Skin epidermis (tissue), 12 donors: Measurements from ENCODE around the gene TXNRD1.

Experiments
- H3K27ac ChIP-seq, 21 experiments: fragments of 200-600 bp; sonication (generic) in 11 of 21; one replicate each; pipeline ENCODE4 v1.5.0; 2020; ENCODE audit warnings: mild to moderate bottlenecking in 3 of 21, inconsistent platforms in 2 of 21, moderate library complexity in 2 of 21
- H3K4me3 ChIP-seq, 7 experiments: fragments of 200-600 bp; sonication (generic) in 2 of 7; one replicate each; pipeline ENCODE4 v1.5.0; 2020; ENCODE audit warnings: inconsistent platforms in 2 of 7, mild to moderate bottlenecking in 2 of 7, moderate library complexity in 1 of 7

TXNRD1 gene

GRCh38 chr12:104354167-104354867 is 138.7 kb downstream of the TXNRD1 start:
- no peak overlapping the region for H3K4me3 ChIP-seq
- no peak overlapping the region for H3K27ac ChIP-seq

- no peak overlapping the region for H3K4me3 ChIP-seq
- no peak overlapping the region for H3K27ac ChIP-seq
Observed at GRCh38 chr12:104354868-104355570, 139.4 kb downstream of the TXNRD1 start.

- Histone ChIP-seq H3K4me3 (no peak overlapping the region), H3K27ac (no peak overlapping the region)
Observed at GRCh38 chr12:104355630-104356029, 140.1 kb downstream of the TXNRD1 start.

GRCh38 chr12:104356231-104357115 is 140.9 kb downstream of the TXNRD1 start:
- Histone ChIP-seq H3K27ac (no peak overlapping the region), H3K4me3 (no peak overlapping the region)

- Histone ChIP-seq H3K4me3 (no peak overlapping the region), H3K27ac (no peak overlapping the region)
Observed at GRCh38 chr12:104357421-104357952, 141.9 kb downstream of the TXNRD1 start.

GRCh38 chr12:104358353-104359003 is 142.9 kb downstream of the TXNRD1 start:
- Histone ChIP-seq H3K27ac (no peak overlapping the region), H3K4me3 (no peak overlapping the region)

- Histone ChIP-seq H3K27ac (no peak overlapping the region), H3K4me3 (no peak overlapping the region)
Observed at GRCh38 chr12:104359216-104359615, 143.6 kb downstream of the TXNRD1 start.

GRCh38 chr12:104360157-104360556 is 144.6 kb downstream of the TXNRD1 start:
- H3K27ac ChIP-seq, result no peak overlapping the region
- no peak overlapping the region for H3K4me3 ChIP-seq

GRCh38 chr12:104360983-104361707 is 145.6 kb downstream of the TXNRD1 start:
- H3K4me3 ChIP-seq, result no peak overlapping the region
- no peak overlapping the region for H3K27ac ChIP-seq

GRCh38 chr12:104365921-104366410 is 150.4 kb downstream of the TXNRD1 start:
- H3K4me3 ChIP-seq, result no peak overlapping the region
- H3K27ac ChIP-seq, result no peak overlapping the region

- H3K4me3 ChIP-seq, result no peak overlapping the region
- H3K27ac ChIP-seq, result no peak overlapping the region
Observed at GRCh38 chr12:104369708-104370107, 154.1 kb downstream of the TXNRD1 start.

GRCh38 chr12:104371043-104371870 is 155.7 kb downstream of the TXNRD1 start:
- no peak overlapping the region for H3K27ac ChIP-seq
- no peak overlapping the region for H3K4me3 ChIP-seq

- H3K27ac ChIP-seq, result no peak overlapping the region
- H3K4me3 ChIP-seq, result no peak overlapping the region
Observed at GRCh38 chr12:104372061-104372720, 156.6 kb downstream of the TXNRD1 start.

- Histone ChIP-seq H3K27ac (no peak overlapping the region), H3K4me3 (no peak overlapping the region)
Observed at GRCh38 chr12:104372721-104373335, 157.2 kb downstream of the TXNRD1 start.

GRCh38 chr12:104374071-104374470 is 158.5 kb downstream of the TXNRD1 start:
- H3K4me3 ChIP-seq, result no peak overlapping the region
- H3K27ac ChIP-seq, result no peak overlapping the region

- H3K27ac ChIP-seq, result no peak overlapping the region
- no peak overlapping the region for H3K4me3 ChIP-seq
Observed at GRCh38 chr12:104374806-104375205, 159.2 kb downstream of the TXNRD1 start.

- Histone ChIP-seq H3K27ac (no peak overlapping the region), H3K4me3 (no peak overlapping the region)
Observed at GRCh38 chr12:104375775-104376174, 160.2 kb downstream of the TXNRD1 start.
